ENCODE results near the gene XKR3. TPM values are rescaled to one million over a fixed set of nuclear protein-coding genes. Genes with fewer than 3 reads are reported as not detected.

XKR3 gene
- total RNA-seq, 1 donor from 2014 or later = not detected

- no peak for TF ChIP-seq CTCF (IDR thresholded peaks at IDR 0.05; ENCODE audit: unreplicated experiment)
- Mint-ChIP-seq H3K4me3 (ENCODE audit: unreplicated experiment) (no peak overlapping the region), H3K27ac (ENCODE audit: unreplicated experiment) (no peak overlapping the region), H3K36me3 (ENCODE audit: low read depth, unreplicated experiment) (no peaks in the 10 kb centered on the region), H3K27me3 (ENCODE audit: unreplicated experiment) (no peaks in the 10 kb centered on the region), H3K9me3 (ENCODE audit: unreplicated experiment) (peaks cover 5% of the 10 kb centered on the region), H3K4me1 (ENCODE audit: unreplicated experiment) (no peaks in the 10 kb centered on the region)
- no peak for DNase-seq (ENCODE audit: low spot score)
Measured at GRCh38 chr22:16807109-16807508, 18.1 kb downstream of the XKR3 start.

DNA sequence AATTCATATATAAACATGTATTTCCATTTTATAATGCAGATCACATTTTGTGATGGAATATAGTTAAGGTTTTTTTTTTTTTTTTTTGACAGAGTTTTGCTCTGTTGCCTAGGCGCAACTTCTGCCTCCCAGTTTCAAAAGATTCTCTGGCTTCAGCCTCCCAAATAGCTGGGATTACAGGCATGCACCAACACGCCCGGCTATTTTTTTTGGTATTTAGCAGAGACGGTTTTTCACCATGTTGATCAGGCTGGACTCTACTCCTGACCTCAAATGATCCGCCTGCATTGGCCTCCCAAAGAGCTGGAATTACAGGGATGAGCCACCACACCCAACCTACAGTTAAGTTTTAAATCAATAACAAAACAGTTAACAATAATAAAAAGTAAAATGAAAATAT, 18.8 kb downstream of the XKR3 start:
- no peak for DNase-seq (ENCODE audit: low spot score)
- Mint-ChIP-seq H3K9me3 (ENCODE audit: unreplicated experiment) (peaks cover 8% of the 10 kb centered on the region), H3K4me3 (ENCODE audit: unreplicated experiment) (no peak overlapping the region), H3K27ac (ENCODE audit: unreplicated experiment) (no peak overlapping the region), H3K4me1 (ENCODE audit: unreplicated experiment) (no peaks in the 10 kb centered on the region), H3K36me3 (ENCODE audit: low read depth, unreplicated experiment) (no peaks in the 10 kb centered on the region), H3K27me3 (ENCODE audit: unreplicated experiment) (no peaks in the 10 kb centered on the region)
- no peak for TF ChIP-seq CTCF (IDR thresholded peaks at IDR 0.05; ENCODE audit: unreplicated experiment)

- TF ChIP-seq CTCF (IDR thresholded peaks at IDR 0.05; ENCODE audit: unreplicated experiment) = no peak
- Mint-ChIP-seq H3K27ac (ENCODE audit: unreplicated experiment) (no peak overlapping the region), H3K4me1 (ENCODE audit: unreplicated experiment) (no peaks in the 10 kb centered on the region), H3K4me3 (ENCODE audit: unreplicated experiment) (no peak overlapping the region), H3K9me3 (ENCODE audit: unreplicated experiment) (peaks cover 8% of the 10 kb centered on the region), H3K36me3 (ENCODE audit: low read depth, unreplicated experiment) (no peaks in the 10 kb centered on the region), H3K27me3 (ENCODE audit: unreplicated experiment) (no peaks in the 10 kb centered on the region)
- DNase-seq (ENCODE audit: low spot score) = no peak
Measured at GRCh38 chr22:16804882-16805281, 20.3 kb downstream of the XKR3 start.

DNA sequence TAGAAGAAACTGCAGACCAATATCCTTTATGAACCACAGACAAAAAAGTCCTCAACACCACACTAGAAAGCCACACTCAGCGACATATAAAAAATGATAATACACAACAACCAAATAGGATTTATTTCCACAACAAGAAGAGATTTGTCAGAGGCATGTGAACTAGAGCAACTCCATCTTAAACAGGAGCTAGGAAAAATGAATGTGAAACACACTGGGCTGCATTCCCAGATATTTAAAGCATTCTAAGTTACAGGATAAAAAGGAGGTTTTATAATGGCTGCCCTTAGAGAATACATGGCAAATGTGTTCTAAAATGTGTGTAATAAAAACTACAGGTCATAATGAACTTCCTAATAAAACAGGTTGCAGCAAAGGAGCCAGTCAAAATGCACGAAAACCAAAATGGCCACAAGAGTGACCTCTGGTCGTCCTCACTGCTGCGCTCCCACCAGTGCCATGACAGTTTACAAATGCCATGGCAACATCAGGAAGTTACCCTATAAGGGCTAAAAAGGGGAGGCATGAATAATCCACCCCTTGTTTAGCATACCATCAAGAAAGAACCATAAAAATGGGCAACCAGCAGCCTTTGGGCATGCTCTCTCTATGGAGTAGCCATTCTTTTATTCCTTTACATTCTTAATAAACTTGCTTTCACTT, 21.8 kb downstream of the XKR3 start:
- no peaks in the 10 kb centered on the region for H3K4me1 Mint-ChIP-seq (ENCODE audit: unreplicated experiment)
- no peak overlapping the region for H3K4me3 Mint-ChIP-seq (ENCODE audit: unreplicated experiment)
- H3K27ac Mint-ChIP-seq (ENCODE audit: unreplicated experiment) = no peak overlapping the region
- H3K36me3 Mint-ChIP-seq (ENCODE audit: low read depth, unreplicated experiment) = no peaks in the 10 kb centered on the region
- H3K9me3 Mint-ChIP-seq (ENCODE audit: unreplicated experiment) = peaks cover 8% of the 10 kb centered on the region
- no peak for DNase-seq (ENCODE audit: low spot score)
- no peaks in the 10 kb centered on the region for H3K27me3 Mint-ChIP-seq (ENCODE audit: unreplicated experiment)
- TF ChIP-seq CTCF (IDR thresholded peaks at IDR 0.05; ENCODE audit: unreplicated experiment) = no peak

DNA sequence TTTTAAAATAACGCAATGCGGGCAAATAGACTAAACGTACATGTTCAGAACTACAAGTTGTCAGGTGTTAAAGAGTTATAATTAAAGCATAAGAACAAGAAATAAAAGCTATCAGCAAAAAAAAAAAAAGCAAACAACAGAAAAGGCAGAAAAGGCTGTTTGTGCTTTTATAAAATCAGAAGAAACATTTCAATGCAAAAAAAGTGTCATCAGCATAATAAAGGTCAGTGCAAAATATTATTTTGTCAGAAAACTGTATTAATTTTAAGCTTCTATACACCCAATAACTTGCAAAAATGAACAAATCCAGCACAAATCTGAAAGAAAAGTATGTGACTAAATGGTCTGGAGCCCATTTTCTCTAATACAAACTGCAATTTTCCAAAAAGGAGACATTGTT, 23.6 kb downstream of the XKR3 start:
- Mint-ChIP-seq H3K27ac (ENCODE audit: unreplicated experiment) (no peak overlapping the region), H3K9me3 (ENCODE audit: unreplicated experiment) (peaks cover 4% of the 10 kb centered on the region), H3K4me1 (ENCODE audit: unreplicated experiment) (no peaks in the 10 kb centered on the region), H3K36me3 (ENCODE audit: low read depth, unreplicated experiment) (no peaks in the 10 kb centered on the region), H3K4me3 (ENCODE audit: unreplicated experiment) (no peak overlapping the region), H3K27me3 (ENCODE audit: unreplicated experiment) (no peaks in the 10 kb centered on the region)
- DNase-seq (ENCODE audit: low spot score) = no peak
- no peak for TF ChIP-seq CTCF (IDR thresholded peaks at IDR 0.05; ENCODE audit: unreplicated experiment)

All from endothelial cell (in vitro differentiated cells).